GM12875 (cell line): ENCODE results near the gene PKD1L1.
A peak's percentile ranks its signal among the peaks of the same experiment; 100 is the strongest.
"Not testable (repeated sequence)": the region's sequence is repeated elsewhere in the genome, so short reads cannot be mapped to it uniquely, and the experiment has no call there.

ENCODE experiments used
- H3K4me3 ChIP-seq: one replicate; pipeline ENCODE4 v1.5.1; 2011; ENCODE audit warnings: low read depth, low read length, control low read depth
- TF ChIP-seq, protein P1 (sequence below): IDR thresholded peaks from 2 replicates; pipeline ENCODE4 v1.5.1; 2011; ENCODE audit warnings: low read depth, mild to moderate bottlenecking, control low read depth, inconsistent platforms, low read length, moderate library complexity, borderline replicate concordance; ENCODE audit not compliant: insufficient read depth

Gene PKD1L1

GRCh38 chr7:47799524-47799923, 148.7 kb downstream of the PKD1L1 start:
- no peak overlapping the region for H3K4me3 ChIP-seq
- TF ChIP-seq, protein P1, sequence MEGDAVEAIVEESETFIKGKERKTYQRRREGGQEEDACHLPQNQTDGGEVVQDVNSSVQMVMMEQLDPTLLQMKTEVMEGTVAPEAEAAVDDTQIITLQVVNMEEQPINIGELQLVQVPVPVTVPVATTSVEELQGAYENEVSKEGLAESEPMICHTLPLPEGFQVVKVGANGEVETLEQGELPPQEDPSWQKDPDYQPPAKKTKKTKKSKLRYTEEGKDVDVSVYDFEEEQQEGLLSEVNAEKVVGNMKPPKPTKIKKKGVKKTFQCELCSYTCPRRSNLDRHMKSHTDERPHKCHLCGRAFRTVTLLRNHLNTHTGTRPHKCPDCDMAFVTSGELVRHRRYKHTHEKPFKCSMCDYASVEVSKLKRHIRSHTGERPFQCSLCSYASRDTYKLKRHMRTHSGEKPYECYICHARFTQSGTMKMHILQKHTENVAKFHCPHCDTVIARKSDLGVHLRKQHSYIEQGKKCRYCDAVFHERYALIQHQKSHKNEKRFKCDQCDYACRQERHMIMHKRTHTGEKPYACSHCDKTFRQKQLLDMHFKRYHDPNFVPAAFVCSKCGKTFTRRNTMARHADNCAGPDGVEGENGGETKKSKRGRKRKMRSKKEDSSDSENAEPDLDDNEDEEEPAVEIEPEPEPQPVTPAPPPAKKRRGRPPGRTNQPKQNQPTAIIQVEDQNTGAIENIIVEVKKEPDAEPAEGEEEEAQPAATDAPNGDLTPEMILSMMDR = no peak

- no peak overlapping the region for H3K4me3 ChIP-seq
- TF ChIP-seq, protein P1 = no peak
These were observed 151.9 kb downstream of the PKD1L1 start for GRCh38 chr7:47796347-47796746.

- no peak overlapping the region for H3K4me3 ChIP-seq
- TF ChIP-seq, protein P1 = no peak
These were observed 152.6 kb downstream of the PKD1L1 start for GRCh38 chr7:47795631-47796030.

DNA sequence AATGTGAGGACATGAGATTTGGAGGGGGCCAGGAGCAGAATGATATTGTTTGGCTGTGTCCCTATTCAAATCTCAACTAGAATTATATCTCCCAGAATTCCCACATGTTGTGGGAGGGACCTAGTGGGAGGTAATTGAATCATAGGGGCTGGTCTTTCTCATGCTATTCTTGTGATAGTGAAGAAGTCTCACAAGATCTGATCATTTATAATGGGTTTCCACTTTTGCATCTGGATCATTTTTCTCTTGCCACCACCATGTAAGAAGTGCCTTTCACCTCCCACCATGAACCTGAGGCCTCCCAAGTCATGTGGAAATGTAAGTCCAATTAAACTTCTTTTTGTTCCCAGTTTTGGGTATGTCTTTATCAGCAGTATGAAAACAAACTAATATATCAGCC, 153.1 kb downstream of the PKD1L1 start:
- H3K4me3 ChIP-seq = not testable (repeated sequence)

DNA sequence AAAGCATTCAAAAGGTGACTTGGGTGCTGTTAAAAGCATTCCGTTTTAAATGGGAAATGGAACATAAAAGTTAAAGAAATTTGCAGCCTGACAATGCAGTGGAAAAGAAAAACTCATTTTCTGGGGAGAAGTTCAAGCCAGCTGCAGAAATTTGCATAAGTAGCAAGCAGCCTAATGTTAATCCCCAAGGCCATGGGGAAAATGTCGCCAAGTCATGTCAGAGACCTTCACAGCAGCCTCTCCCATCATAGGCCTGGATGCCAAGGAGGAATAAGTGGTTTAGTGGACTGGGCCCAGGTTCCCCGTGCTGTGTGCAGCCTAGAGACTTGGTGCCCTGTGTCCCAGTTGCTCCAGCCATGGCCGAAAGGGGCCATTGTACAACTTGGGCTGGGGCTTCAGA, 154.2 kb downstream of the PKD1L1 start:
- no peak overlapping the region for H3K4me3 ChIP-seq
- TF ChIP-seq, protein P1 = no peak

- not testable (repeated sequence) for H3K4me3 ChIP-seq
These were observed 155.1 kb downstream of the PKD1L1 start for GRCh38 chr7:47793186-47793585.

- TF ChIP-seq, protein P1 = peak; percentile 16; the same call in 1 of the 2 replicates
- H3K4me3 ChIP-seq = no peak overlapping the region
These were observed 155.6 kb downstream of the PKD1L1 start for GRCh38 chr7:47792521-47793121.

- H3K4me3 ChIP-seq = no peak overlapping the region
- TF ChIP-seq, protein P1 = no peak
These were observed 156.6 kb downstream of the PKD1L1 start for GRCh38 chr7:47791682-47792081.
